Dendritic cell treated with granulocyte-macrophage colony-stimulating factor and Interleukin-4, amounts not matched to agents 40 ng/mL and 50 ng/mL, for 4 days (primary cell): Measurements from ENCODE around the gene HES2.
A peak's percentile ranks its signal among the peaks of the same experiment; 100 is the strongest.
"Not testable (repeated sequence)": the region's sequence is repeated elsewhere in the genome, so short reads cannot be mapped to it uniquely, and the experiment has no call there.

ENCODE experiments used
- H3K27ac Mint-ChIP-seq: one replicate; pipeline ENCODE4 v1.8.0; 2022; ENCODE audit warnings: mild to moderate bottlenecking, mixed read lengths
- H3K27me3 Mint-ChIP-seq: one replicate; pipeline ENCODE4 v1.8.0; 2022; ENCODE audit warnings: mild to moderate bottlenecking, mixed read lengths
- H3K36me3 Mint-ChIP-seq: one replicate; pipeline ENCODE4 v1.8.0; 2022; ENCODE audit warnings: low read depth, mixed read lengths
- H3K4me1 Mint-ChIP-seq: one replicate; pipeline ENCODE4 v1.8.0; 2022; ENCODE audit warnings: low read depth, mixed read lengths
- H3K4me3 Mint-ChIP-seq: one replicate; pipeline ENCODE4 v1.8.0; 2022; ENCODE audit warnings: mild to moderate bottlenecking, moderate library complexity, mixed read lengths
- H3K9me3 Mint-ChIP-seq: one replicate; pipeline ENCODE4 v1.8.0; 2022; ENCODE audit warnings: mixed read lengths
- intact Hi-C: fragments of 100-400 bp; cut with micrococcal nuclease; formaldehyde crosslinking; loops from one replicate; pipeline ENCODE4 v1.15.0; 2022

Gene HES2

DNA sequence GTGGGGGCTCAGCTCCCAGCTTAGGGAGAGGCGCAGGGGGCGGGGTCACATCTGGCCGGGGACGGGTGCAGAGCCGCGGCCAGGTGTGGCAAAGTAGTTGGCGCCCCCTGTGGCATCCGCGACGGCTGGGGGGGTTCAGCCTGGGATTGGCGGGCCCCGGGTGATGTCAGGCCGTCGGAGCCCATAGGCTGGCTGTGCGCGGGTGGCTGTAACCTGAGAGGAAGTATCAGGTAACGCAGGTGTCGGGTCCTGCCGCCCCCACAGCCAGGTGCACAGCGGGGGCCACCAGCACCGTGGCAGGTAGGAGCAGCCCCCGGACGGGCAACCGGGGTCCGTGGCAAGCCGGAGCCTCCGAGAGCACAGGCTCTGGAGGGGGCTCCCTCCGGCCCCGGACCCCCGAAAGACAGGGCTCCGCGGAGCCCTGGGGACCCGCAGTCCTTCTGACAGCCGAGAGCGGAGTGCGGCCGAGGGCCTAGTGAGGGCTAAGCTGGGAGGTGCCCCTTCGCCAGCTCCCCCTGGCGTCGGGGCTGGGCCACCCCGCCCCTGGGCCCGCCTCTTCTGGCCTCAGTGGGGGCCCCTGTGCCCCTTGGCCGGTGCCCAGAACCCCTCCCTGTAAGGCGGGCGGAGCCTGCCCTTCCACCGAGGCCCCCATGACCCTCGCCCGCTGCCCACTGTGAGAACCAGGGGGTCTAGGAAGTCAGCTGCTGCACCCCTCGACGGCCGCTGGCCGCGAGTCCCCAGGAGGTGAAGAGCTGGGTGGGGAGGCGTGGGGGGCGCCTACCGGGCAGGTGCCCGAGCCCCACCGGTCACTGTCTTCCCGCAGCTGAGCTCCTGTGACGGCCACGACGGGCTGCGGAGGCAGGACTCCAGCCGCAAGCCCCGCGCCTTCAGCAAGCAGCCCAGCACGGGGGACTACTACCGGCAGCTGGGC, 28.4 kb upstream of the HES2 start:
- peaks cover 6% of the 10 kb centered on the region for H3K4me1 Mint-ChIP-seq
- H3K36me3 Mint-ChIP-seq, result no peaks in the 10 kb centered on the region
- H3K27ac Mint-ChIP-seq, result no peak overlapping the region
- no peaks in the 10 kb centered on the region for H3K9me3 Mint-ChIP-seq
- H3K4me3 Mint-ChIP-seq, result no peak overlapping the region
- peaks cover 88% of the 10 kb centered on the region for H3K27me3 Mint-ChIP-seq
- intact Hi-C loops, result no loop called here

DNA sequence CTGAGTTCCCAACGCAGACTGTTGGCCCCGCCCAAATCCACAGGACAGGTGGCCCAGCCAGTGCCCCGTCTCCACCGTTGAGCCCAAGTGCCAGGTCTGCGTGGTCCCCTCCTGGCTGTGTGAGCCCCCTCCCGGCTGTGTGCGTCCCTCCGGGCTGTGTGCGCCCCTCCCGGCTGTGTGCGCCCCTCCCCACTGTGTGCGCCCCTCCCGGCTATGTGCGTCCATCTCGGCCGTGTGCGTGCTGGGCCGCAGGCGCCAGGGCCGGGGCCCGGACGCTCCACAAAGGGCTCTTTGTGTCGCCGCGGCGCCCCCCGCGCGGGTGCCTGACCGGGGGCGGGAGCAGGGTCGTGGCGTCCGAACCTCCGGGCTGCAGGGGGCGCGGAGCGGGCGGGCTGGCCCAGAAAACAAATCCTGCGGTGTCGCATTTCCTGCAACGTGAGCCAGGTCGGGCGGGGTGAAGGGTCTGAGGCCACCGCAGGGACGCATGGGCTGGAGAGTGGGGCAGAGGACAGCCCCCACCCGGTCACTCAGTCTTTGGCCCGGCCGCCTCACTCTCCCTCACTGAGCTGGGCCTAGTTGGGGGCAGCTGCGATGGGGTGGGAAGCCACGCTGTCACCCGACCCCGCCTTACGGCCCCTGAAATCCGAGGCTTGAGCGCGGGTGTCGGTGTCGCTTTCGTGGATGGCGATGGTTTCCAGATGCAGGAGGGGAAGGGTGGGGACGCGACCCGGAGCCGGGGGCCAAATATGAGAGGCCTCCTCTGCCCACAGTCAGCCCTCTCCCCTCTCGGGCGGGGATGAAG, 27.5 kb upstream of the HES2 start:
- Mint-ChIP-seq H3K9me3 (no peaks in the 10 kb centered on the region), H3K36me3 (no peaks in the 10 kb centered on the region), H3K27ac (no peak overlapping the region), H3K27me3 (peaks cover 83% of the 10 kb centered on the region), H3K4me1 (peaks cover 6% of the 10 kb centered on the region), H3K4me3 (no peak overlapping the region)
- intact Hi-C loops, result no loop called here

DNA sequence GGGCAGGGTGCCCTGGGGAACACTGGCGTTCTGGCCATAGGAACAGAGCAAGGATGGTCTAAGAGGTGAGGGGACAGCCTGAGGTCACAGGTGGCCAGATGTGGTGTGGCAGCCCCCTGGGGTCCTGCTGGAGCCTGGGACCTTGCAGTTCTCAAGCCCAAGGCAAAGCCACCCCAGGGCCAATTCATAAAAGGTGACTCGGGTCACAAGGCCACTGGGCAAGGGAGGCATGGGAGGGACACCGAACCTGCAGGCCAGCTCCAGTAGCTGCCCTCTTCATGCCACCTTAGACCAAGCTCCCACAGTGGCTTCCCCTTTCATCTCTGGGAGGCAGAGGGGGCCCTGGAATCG, 26.9 kb upstream of the HES2 start:
- H3K9me3 Mint-ChIP-seq, result no peaks in the 10 kb centered on the region
- no peaks in the 10 kb centered on the region for H3K36me3 Mint-ChIP-seq
- intact Hi-C loops, result no loop called here
- H3K27me3 Mint-ChIP-seq, result peaks cover 80% of the 10 kb centered on the region
- no peak overlapping the region for H3K27ac Mint-ChIP-seq
- no peak overlapping the region for H3K4me3 Mint-ChIP-seq
- H3K4me1 Mint-ChIP-seq, result peaks cover 6% of the 10 kb centered on the region

GRCh38 chr1:6445929-6446328, 26.2 kb upstream of the HES2 start:
- H3K36me3 Mint-ChIP-seq, intact Hi-C loops, H3K4me3 Mint-ChIP-seq, H3K9me3 Mint-ChIP-seq, H3K4me1 Mint-ChIP-seq, H3K27ac Mint-ChIP-seq: not testable (repeated sequence)
- H3K27me3 Mint-ChIP-seq, result peaks cover 81% of the 10 kb centered on the region

- peaks cover 6% of the 10 kb centered on the region for H3K4me1 Mint-ChIP-seq
- peaks cover 77% of the 10 kb centered on the region for H3K27me3 Mint-ChIP-seq
- no peak overlapping the region for H3K4me3 Mint-ChIP-seq
- no peak overlapping the region for H3K27ac Mint-ChIP-seq
- no peaks in the 10 kb centered on the region for H3K36me3 Mint-ChIP-seq
- H3K9me3 Mint-ChIP-seq, result no peaks in the 10 kb centered on the region
- intact Hi-C loops, result no loop called here
Observed at GRCh38 chr1:6445062-6445763, 25.5 kb upstream of the HES2 start.

DNA sequence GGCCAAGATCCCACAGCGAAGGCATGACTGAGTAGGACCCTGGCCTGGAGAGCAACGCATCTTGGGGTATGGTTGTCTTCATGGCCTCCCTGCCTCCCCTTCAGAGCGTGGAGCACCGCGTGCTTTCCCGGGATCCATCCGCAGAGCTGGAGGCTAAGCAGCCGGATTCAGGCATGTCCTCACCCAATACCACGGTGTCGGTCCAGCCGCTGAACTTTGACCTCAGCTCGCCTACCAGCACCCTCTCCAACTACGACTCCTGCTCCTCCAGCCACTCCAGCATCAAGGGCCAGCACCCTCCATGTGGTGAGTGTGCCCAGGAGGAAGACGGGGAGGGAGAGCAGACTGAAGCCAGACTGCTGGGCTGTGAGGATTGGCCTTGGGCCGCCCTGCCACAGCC, 24.7 kb upstream of the HES2 start:
- no peak overlapping the region for H3K4me3 Mint-ChIP-seq
- intact Hi-C loops, result no loop called here
- peaks cover 77% of the 10 kb centered on the region for H3K27me3 Mint-ChIP-seq
- H3K36me3 Mint-ChIP-seq, result no peaks in the 10 kb centered on the region
- no peak overlapping the region for H3K27ac Mint-ChIP-seq
- peaks cover 6% of the 10 kb centered on the region for H3K4me1 Mint-ChIP-seq
- no peaks in the 10 kb centered on the region for H3K9me3 Mint-ChIP-seq

DNA sequence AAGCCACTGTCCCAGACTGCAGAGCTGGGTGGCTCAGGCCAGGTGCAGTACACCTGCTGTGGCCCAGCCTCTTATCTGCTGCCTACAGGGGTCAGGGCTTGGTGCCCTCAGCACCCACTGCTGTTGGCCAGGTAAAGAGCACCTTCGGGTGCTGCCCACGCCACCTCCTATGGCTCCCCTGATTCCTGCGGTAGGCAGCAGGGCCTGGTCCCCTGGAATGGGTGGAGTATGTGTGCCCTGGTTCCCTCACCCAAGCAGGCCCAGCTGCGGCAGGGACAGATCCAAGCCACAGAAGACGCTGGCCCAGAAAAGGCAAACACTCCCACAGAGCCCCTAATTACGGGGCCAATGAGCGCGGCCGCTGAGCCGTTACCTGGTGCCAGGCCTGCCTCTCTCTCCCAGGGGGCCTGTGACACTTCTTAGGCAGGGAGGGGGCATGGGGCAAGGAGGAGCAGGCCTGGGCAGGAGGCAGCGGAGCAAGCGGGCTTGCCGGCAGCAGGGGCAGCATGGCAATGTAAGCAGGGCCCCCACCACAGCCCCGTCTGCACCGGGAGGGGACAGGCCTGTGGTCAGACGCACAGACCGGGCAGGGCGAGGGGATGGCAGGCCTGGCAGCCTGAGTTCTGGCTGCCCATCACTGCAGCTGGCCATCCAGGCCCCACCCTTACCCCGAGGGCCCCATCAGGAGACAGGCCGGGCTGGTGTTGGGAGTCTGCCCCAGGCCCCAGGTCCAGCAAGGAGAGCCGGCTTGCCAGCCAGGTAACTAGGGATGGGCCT, 23.8 kb upstream of the HES2 start:
- no peaks in the 10 kb centered on the region for H3K36me3 Mint-ChIP-seq
- H3K27me3 Mint-ChIP-seq, result peaks cover 79% of the 10 kb centered on the region
- no peaks in the 10 kb centered on the region for H3K4me1 Mint-ChIP-seq
- intact Hi-C loops, result no loop called here
- H3K27ac Mint-ChIP-seq, result no peak overlapping the region
- no peaks in the 10 kb centered on the region for H3K9me3 Mint-ChIP-seq
- no peak overlapping the region for H3K4me3 Mint-ChIP-seq

DNA sequence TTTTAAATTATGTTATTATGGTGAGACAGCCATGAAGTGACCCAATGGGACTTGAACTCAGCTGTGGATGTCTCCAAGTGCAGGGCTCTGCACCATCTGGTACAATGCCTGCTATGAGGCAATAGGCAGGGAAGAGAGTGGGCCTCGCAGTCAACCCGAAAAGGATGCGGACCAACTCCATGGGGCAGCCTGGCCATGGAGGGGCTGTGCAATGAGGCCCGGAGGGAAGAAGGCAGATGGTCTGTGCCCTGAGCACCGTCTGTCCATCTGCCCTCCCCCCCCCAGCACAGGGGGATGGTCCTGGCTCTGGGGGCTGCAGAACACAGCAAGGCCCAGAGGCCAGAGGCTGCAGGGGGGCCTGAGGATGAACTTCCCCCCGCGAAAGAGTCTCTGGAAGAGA, 21.9 kb upstream of the HES2 start:
- intact Hi-C loops, result no loop called here
- H3K4me3 Mint-ChIP-seq, result no peak overlapping the region
- no peak overlapping the region for H3K27ac Mint-ChIP-seq
- H3K27me3 Mint-ChIP-seq, result peaks cover 76% of the 10 kb centered on the region
- H3K4me1 Mint-ChIP-seq, result no peaks in the 10 kb centered on the region
- no peaks in the 10 kb centered on the region for H3K36me3 Mint-ChIP-seq
- H3K9me3 Mint-ChIP-seq, result no peaks in the 10 kb centered on the region

DNA sequence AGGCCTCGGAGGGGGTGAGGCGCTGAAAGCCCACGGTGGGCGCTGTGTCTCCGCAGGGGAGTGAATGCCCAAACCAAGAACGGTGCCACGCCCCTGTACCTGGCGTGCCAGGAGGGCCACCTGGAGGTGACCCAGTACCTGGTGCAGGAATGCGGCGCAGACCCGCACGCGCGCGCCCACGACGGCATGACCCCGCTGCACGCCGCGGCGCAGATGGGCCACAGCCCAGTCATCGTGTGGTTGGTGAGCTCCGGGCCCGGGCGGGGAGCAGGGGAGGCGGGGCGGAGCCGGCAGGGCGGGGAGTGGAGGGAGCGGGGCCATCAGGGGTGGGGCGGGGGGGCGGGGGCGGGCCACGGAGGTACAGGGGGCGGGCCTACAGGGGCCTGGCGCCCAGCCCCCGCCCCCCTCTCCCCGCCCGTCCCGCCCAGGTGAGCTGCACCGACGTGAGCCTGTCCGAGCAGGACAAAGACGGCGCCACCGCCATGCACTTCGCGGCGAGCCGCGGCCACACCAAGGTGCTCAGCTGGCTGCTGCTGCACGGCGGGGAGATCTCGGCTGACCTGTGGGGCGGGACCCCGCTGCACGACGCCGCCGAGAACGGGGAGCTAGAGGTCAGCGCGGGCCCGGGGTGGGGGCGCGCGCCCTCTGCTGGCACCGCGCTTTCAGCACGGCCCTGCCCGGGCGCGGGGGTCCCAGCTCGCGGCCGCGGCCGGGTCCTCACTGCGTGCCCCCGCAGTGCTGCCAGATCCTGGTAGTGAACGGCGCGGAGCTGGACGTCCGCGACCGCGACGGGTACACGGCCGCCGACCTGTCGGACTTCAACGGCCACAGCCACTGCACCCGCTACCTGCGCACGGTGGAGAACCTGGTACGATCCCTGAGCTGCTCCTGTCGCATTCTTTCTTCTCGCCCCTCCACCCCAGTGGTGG, 20.7 kb upstream of the HES2 start:
- H3K4me1 Mint-ChIP-seq, result no peaks in the 10 kb centered on the region
- H3K27ac Mint-ChIP-seq, result no peak overlapping the region
- H3K4me3 Mint-ChIP-seq, result peak overlapping the region; percentile 39
- H3K9me3 Mint-ChIP-seq, result no peaks in the 10 kb centered on the region
- no peaks in the 10 kb centered on the region for H3K36me3 Mint-ChIP-seq
- intact Hi-C loops, result no loop called here
- H3K27me3 Mint-ChIP-seq, result peaks cover 65% of the 10 kb centered on the region

- intact Hi-C loops, result loop anchor here (10.0 kb wide), 1 partner anchor 193 kb away; the partner anchor contains the start of gene HES3
- Mint-ChIP-seq H3K9me3 (no peaks in the 10 kb centered on the region), H3K4me1 (no peaks in the 10 kb centered on the region), H3K27me3 (peaks cover 53% of the 10 kb centered on the region), H3K27ac (no peak overlapping the region), H3K36me3 (no peaks in the 10 kb centered on the region), H3K4me3 (no peak overlapping the region)
Observed at GRCh38 chr1:6438047-6438525, 18.4 kb upstream of the HES2 start.

DNA sequence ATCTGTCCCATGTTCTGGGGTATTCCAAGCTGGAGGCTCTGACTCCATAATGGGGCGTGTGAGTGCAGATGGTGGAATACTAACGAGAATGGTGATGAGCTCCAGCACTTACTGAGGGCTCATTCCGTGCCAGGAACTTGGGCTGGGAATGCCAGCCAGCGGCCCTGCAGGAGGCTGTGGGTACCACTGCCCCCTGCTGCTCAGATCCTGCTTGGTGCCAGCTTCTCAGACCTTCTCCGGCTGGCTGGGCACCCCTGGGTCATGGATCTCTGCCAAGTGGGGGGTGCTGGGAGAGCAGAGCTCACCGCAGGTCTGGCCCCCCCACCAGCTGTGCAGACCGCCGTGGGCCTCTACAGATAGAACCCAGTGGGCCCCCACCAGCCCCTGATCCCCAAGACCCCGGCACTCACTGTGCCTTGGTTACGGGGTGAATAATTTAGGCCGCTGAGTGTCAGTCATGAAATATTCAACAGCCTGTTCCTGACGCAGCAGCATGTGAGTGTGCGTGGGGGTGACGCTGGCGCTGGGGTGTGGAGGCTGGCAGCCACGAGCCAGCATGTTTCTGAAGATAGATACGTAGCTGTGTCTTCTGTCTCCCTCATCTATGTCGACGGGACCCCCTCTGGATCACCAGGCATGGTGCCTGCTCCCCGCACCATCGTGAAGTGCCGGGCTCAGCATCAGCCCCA, 17.4 kb upstream of the HES2 start:
- H3K4me1 Mint-ChIP-seq, result not testable (repeated sequence)
- intact Hi-C loops, result loop anchor here (10.0 kb wide), 1 partner anchor 192 kb away; the partner anchor contains the start of gene HES3

DNA sequence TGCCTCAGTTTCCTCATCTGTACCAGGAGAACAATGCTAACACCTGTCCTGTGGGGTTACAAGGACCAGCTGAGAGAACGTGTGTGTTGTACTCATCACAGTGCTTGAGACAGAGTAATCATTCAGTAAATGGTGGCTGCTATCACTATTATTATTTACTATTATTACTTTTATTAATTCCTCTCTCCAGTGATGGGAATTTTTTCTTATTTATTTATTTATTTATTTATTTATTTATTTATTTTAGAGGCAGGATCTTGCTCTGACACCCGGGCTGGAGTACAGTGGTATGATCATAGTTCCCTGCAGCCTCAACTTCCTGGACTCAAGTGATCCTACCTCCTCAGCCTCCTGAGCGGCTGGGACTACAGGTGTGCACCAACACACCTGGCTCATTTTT, 16.6 kb upstream of the HES2 start:
- H3K27me3 Mint-ChIP-seq, result peaks cover 49% of the 10 kb centered on the region
- not testable (repeated sequence) for H3K27ac Mint-ChIP-seq, H3K4me1 Mint-ChIP-seq, H3K4me3 Mint-ChIP-seq, H3K36me3 Mint-ChIP-seq, H3K9me3 Mint-ChIP-seq
- intact Hi-C loops, result loop anchor here (10.0 kb wide), 1 partner anchor 191 kb away; the partner anchor contains the start of gene HES3

More for the DNA sequence above, 17.4 kb upstream of the HES2 start:
- peaks cover 53% of the 10 kb centered on the region for H3K27me3 Mint-ChIP-seq
- not testable (repeated sequence) for H3K4me3 Mint-ChIP-seq, H3K36me3 Mint-ChIP-seq, H3K27ac Mint-ChIP-seq, H3K9me3 Mint-ChIP-seq
